RWPE1 (cell line): ENCODE results near the gene TRIM65.
A peak's percentile ranks its signal among the peaks of the same experiment; 100 is the strongest.

Experiments
- CTCF ChIA-PET: fragments of 350-600 bp; sonication (Branson Sonifier 250); formaldehyde crosslinking; extraction: SDS; loops from one replicate; lab custom pipeline; 2021; lab: Yijun Ruan, JAX
- POLR2A ChIA-PET: fragments of 400-600 bp; formaldehyde crosslinking; extraction: SDS; loops from one replicate; lab custom pipeline; 2020; ENCODE audit warnings: antibody characterized with exemption; ENCODE audit not compliant: low non-redundant PET; lab: Yijun Ruan, JAX
- DNase-seq: peaks from one replicate; pipeline ENCODE4 v3.0.0; 2012; ENCODE audit warnings: low spot score
- H3K27ac ChIP-seq: fragments of 450-650 bp; 2 replicates; pipeline ENCODE4 v1.5.1; 2017
- TF ChIP-seq, protein P1 (sequence below): fragments of 450-650 bp; conservative IDR thresholded peaks from 2 replicates; pipeline ENCODE4 v1.5.1; 2017; ENCODE audit warnings: low read depth, mild to moderate bottlenecking

The TRIM65 gene

DNA sequence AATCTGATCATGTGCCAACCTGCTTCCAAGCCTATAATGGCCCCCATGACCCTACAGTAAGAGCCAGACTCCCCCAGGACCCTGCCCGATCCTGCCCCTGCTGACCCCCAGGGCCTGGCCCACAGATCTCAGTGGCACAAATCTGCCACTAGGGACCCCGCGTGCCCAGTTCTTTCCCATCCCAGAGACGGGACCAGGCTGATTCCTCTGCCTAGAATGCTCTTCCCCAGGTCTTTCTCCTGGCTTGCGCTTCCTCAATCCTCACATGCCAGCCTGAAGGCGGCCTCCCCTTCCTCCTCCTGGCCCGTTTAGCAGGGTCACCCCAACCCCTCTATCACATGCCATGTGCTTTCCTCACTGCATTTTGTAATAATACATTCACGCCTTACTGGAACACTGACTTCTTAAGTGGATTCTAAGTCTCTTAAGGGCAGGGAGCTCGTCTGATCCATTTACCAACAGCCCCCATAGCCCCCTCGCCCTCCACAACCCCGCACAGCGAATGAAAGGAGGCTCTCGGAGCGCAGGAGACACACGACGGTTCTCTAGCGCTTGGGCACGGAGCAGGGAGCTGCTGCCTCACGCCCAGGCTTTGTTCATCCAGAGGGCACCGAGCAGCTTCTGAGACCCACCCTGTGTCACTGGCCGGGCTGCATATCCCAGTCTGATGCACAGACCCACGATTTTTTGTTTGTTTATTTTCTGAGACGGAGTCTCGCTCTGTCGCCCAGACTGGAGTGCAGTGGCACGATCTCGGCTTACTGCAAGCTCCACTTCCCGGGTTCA lies 1.2 kb downstream of the TRIM65 start:
- peak overlapping the region; percentile 91 for H3K27ac ChIP-seq
- POLR2A ChIA-PET, result interaction anchor here (1.3 kb wide), 1 partner anchor 9 kb away, joined by 11 read pairs; no protein-coding TSS in a partner anchor
- CTCF ChIA-PET, result interaction anchor here (0.5 to 1.8 kb wide), 12 partner anchors 10 to 565 kb away, joined by 3 to 14 read pairs (median 4); partner anchors contain the start of genes TRIM47 and WBP2
- TF ChIP-seq, protein P1, sequence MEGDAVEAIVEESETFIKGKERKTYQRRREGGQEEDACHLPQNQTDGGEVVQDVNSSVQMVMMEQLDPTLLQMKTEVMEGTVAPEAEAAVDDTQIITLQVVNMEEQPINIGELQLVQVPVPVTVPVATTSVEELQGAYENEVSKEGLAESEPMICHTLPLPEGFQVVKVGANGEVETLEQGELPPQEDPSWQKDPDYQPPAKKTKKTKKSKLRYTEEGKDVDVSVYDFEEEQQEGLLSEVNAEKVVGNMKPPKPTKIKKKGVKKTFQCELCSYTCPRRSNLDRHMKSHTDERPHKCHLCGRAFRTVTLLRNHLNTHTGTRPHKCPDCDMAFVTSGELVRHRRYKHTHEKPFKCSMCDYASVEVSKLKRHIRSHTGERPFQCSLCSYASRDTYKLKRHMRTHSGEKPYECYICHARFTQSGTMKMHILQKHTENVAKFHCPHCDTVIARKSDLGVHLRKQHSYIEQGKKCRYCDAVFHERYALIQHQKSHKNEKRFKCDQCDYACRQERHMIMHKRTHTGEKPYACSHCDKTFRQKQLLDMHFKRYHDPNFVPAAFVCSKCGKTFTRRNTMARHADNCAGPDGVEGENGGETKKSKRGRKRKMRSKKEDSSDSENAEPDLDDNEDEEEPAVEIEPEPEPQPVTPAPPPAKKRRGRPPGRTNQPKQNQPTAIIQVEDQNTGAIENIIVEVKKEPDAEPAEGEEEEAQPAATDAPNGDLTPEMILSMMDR, result no peak
- DNase-seq, result no peak

GRCh38 chr17:75894049-75894733 lies 2.6 kb downstream of the TRIM65 start:
- no peak for DNase-seq
- TF ChIP-seq, protein P1, result no peak
- ChIA-PET POLR2A (interaction anchor here (0.7 to 0.9 kb wide), 2 partner anchors 17 to 132 kb away, joined by 3 to 5 read pairs; no protein-coding TSS in a partner anchor), CTCF (interaction anchor here (0.6 kb wide), 1 partner anchor 98 kb away, joined by 3 read pairs; no protein-coding TSS in a partner anchor)
- H3K27ac ChIP-seq, result peak overlapping the region; percentile 91

- ChIA-PET POLR2A (interaction anchor here (0.7 to 0.9 kb wide), 2 partner anchors 17 to 132 kb away, joined by 3 to 5 read pairs; no protein-coding TSS in a partner anchor), CTCF (interaction anchor here (0.6 to 1.1 kb wide), 2 partner anchors 83 to 128 kb away, joined by 3 to 5 read pairs; no protein-coding TSS in a partner anchor)
- no peak for DNase-seq
- H3K27ac ChIP-seq, result peak overlapping the region; percentile 91
- TF ChIP-seq, protein P1, result no peak
Observed at GRCh38 chr17:75893305-75894048, 3.3 kb downstream of the TRIM65 start.

GRCh38 chr17:75892556-75893224 lies 4.1 kb downstream of the TRIM65 start:
- POLR2A ChIA-PET, result interaction anchor here (0.9 kb wide), 1 partner anchor 16 kb away, joined by 3 read pairs; no protein-coding TSS in a partner anchor
- CTCF ChIA-PET, result interaction anchor here (0.6 to 1.1 kb wide), 3 partner anchors 18 to 127 kb away, joined by 3 to 5 read pairs (median 3); no protein-coding TSS in a partner anchor
- TF ChIP-seq, protein P1, result no peak
- no peak for DNase-seq
- peak overlapping the region; percentile 91 for H3K27ac ChIP-seq

DNA sequence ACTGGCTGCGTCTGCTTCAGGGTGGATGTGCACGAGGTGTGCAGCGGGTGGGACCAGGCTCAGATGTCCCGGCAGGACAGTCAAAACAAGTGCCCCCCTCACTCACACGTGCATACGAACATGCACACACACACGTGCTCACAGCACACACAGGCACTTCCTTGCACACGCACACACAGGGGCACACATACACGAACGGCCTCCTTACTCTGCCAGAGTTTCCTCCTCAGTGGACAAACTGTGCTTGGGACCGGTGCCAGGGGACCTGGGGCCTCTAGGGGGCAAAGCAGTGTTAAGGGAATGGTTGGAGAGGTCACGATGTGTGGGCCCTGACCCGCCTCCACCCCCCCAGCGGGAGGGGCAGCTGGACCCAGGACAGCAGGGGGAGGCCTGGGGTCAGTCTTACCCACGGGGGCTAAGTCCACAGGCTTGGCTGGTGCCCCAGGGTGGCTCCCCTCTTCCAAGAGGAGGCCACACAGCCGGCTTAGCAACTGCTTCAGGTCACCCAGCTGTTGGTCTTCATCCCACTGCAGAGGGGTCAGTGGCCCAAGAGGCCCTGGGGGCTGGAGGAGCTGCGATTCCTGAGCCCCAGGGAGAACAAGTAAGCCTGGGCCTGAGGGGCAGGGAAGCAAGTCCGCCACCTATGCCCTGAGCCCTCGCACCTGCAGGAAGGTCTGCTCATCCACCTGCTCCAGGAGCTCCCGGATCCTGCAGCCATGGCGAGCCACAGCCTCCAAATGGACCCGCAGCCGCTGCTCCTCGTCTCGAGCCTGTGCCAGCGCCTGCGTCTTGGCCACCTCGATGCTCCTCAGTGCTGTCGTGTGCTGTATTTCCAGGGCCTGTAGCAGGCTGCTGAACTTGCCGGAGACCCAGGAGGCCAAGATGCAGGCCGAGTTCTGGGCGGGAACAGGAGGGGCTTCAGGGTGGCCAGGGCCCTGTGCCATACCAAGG lies 4.9 kb downstream of the TRIM65 start:
- ChIA-PET POLR2A (no interaction called here), CTCF (interaction anchor here (0.7 to 1.1 kb wide), 2 partner anchors 17 to 123 kb away, joined by 3 read pairs; no protein-coding TSS in a partner anchor)
- DNase-seq, result no peak
- TF ChIP-seq, protein P1, result no peak
- peak overlapping the region; percentile 91 for H3K27ac ChIP-seq
